H1 (cell line): ENCODE measurements around the gene SND1. TPM values are rescaled to one million over a fixed set of nuclear protein-coding genes. Genes with fewer than 3 reads are reported as not detected.

Experiments
- CTCF ChIA-PET: fragments of 300-600 bp; sonication (Branson Sonifier 250); formaldehyde crosslinking; loops from one replicate; lab custom pipeline; 2021; ENCODE audit not compliant: partially characterized antibody; lab: Charles Lee
- POLR2A ChIA-PET: fragments of 300-600 bp; sonication (Branson Sonifier 250); formaldehyde crosslinking; loops from one replicate; lab custom pipeline; 2021; ENCODE audit warnings: inconsistent platforms; ENCODE audit not compliant: partially characterized antibody; lab: Charles Lee
- DNase-seq, 2 experiments: peaks; one replicate each; pipeline versions ENCODE4 v3.0.0 to v3.0.0-alpha.2; 2010 to 2022; ENCODE audit warnings: low spot score in 2 of 2, low read depth in 1 of 2, mixed read lengths in 1 of 2
- FAIRE-seq: peaks from 2 replicates; lab custom pipeline; 2011; peaks lifted over from hg19 to GRCh38; lab: Jason Lieb, UNC
- H2AFZ ChIP-seq: 2 replicates; pipeline ENCODE4 v1.8.1; 2012; ENCODE audit warnings: low read length, inconsistent platforms
- H2AK5ac ChIP-seq: 2 replicates; pipeline ENCODE4 v1.6.1; 2013; ENCODE audit warnings: low read depth, low read length
- H2BK120ac ChIP-seq: replicated peaks from 2 replicates; pipeline ENCODE3; 2013; ENCODE audit warnings: low read depth, low read length, inconsistent platforms
- H2BK12ac ChIP-seq: 2 replicates; pipeline ENCODE4 v1.6.1; 2013; ENCODE audit warnings: low read depth, low read length
- H2BK15ac ChIP-seq: 2 replicates; pipeline ENCODE4 v1.6.1; 2013; ENCODE audit warnings: low read length
- H2BK20ac ChIP-seq: 2 replicates; pipeline ENCODE4 v1.6.1; 2013; ENCODE audit warnings: low read length
- H2BK5ac ChIP-seq: 2 replicates; pipeline ENCODE4 v1.6.1; 2013; ENCODE audit warnings: low read depth, low read length
- H3K14ac ChIP-seq: 2 replicates; pipeline ENCODE4 v1.6.1; 2013; ENCODE audit warnings: inconsistent platforms; ENCODE audit not compliant: insufficient read length
- H3K18ac ChIP-seq: 2 replicates; pipeline ENCODE4 v1.6.1; 2013; ENCODE audit warnings: low read length; ENCODE audit errors: extremely low read depth
- H3K23ac ChIP-seq: 2 replicates; pipeline ENCODE4 v1.6.1; 2013; ENCODE audit warnings: inconsistent platforms; ENCODE audit not compliant: insufficient read length
- H3K23me2 ChIP-seq: 2 replicates; pipeline ENCODE4 v1.6.1; 2013; ENCODE audit warnings: low read depth, low read length
- H3K27ac ChIP-seq: 2 replicates; pipeline ENCODE4 v1.6.1; 2011; ENCODE audit warnings: low read depth, low read length, inconsistent platforms
- H3K27me3 ChIP-seq, 4 experiments: replicated peaks in 1 of 4; 1 replicate in 1 of 4; 2 replicates in 3 of 4; pipeline versions ENCODE4 v1.6.1 to v1.8.1; 2011 to 2013; ENCODE audit warnings: low read length in 3 of 4, mild to moderate bottlenecking in 3 of 4, inconsistent platforms in 2 of 4, mixed read lengths in 2 of 4, moderate library complexity in 1 of 4; ENCODE audit not compliant: control insufficient read depth in 3 of 4, insufficient read depth in 3 of 4; ENCODE audit errors: extremely low read depth in 1 of 4
- H3K36me3 ChIP-seq, 4 experiments: 2 replicates each; pipeline versions ENCODE4 v1.6.1 to v1.8.1; 2011 to 2013; ENCODE audit warnings: mild to moderate bottlenecking in 4 of 4, low read length in 3 of 4, moderate library complexity in 2 of 4, control low read depth in 1 of 4, inconsistent platforms in 1 of 4; ENCODE audit not compliant: insufficient read depth in 4 of 4, control insufficient read depth in 2 of 4
- H3K4ac ChIP-seq: replicated peaks from 2 replicates; pipeline ENCODE3; 2013; ENCODE audit warnings: low read length, low read depth, mixed read lengths, inconsistent platforms; ENCODE audit not compliant: insufficient read length
- H3K4me1 ChIP-seq, 4 experiments: replicated peaks in 1 of 4; 1 replicate in 1 of 4; 2 replicates in 3 of 4; pipeline versions ENCODE4 v1.6.1 to v1.8.1; 2011 to 2013; ENCODE audit warnings: low read length in 3 of 4, inconsistent platforms in 2 of 4, mixed read lengths in 1 of 4; ENCODE audit not compliant: insufficient read depth in 4 of 4, control insufficient read depth in 3 of 4
- H3K4me2 ChIP-seq, 2 experiments: 2 replicates each; pipeline versions ENCODE4 v1.6.1 to v1.8.1; 2011 to 2013; ENCODE audit warnings: low read depth in 2 of 2, low read length in 2 of 2, control low read depth in 1 of 2, inconsistent platforms in 1 of 2, mild to moderate bottlenecking in 1 of 2; ENCODE audit not compliant: insufficient read depth in 1 of 2
- H3K4me3 ChIP-seq, 4 experiments: fragments of 200-600, 300-600 bp in 1 of 4; sonication (generic), shearing (Covaris generic), sonication (Bioruptor Twin) in 1 of 4; 2 replicates each; pipeline versions ENCODE4 v1.5.1 to v1.8.1; 2011 to 2016; ENCODE audit warnings: low read length in 4 of 4, low read depth in 3 of 4, control low read depth in 2 of 4, inconsistent platforms in 2 of 4, mild to moderate bottlenecking in 2 of 4, mixed read lengths in 1 of 4, moderate library complexity in 1 of 4; ENCODE audit not compliant: insufficient read depth in 2 of 4; ENCODE audit errors: extremely low read depth in 1 of 4
- H3K56ac ChIP-seq: replicated peaks from 2 replicates; pipeline ENCODE3; 2013; ENCODE audit warnings: low read depth, mild to moderate bottlenecking, mixed read lengths, low read length, inconsistent platforms; ENCODE audit not compliant: insufficient read length
- H3K79me1 ChIP-seq: 2 replicates; pipeline ENCODE4 v1.6.1; 2013; ENCODE audit warnings: low read depth, low read length, control low read depth
- H3K79me2 ChIP-seq, 2 experiments: 2 replicates each; pipeline versions ENCODE4 v1.6.1 to v1.8.1; 2012 to 2013; ENCODE audit warnings: low read length in 2 of 2, mild to moderate bottlenecking in 2 of 2, inconsistent platforms in 1 of 2; ENCODE audit not compliant: insufficient read depth in 2 of 2, control insufficient read depth in 1 of 2
- H3K9ac ChIP-seq, 4 experiments: replicated peaks in 1 of 4; 1 replicate in 1 of 4; 2 replicates in 3 of 4; pipeline versions ENCODE4 v1.6.1 to v1.8.1; 2011 to 2013; ENCODE audit warnings: low read depth in 3 of 4, low read length in 3 of 4, control low read depth in 2 of 4, mild to moderate bottlenecking in 2 of 4, moderate library complexity in 2 of 4, inconsistent platforms in 1 of 4; ENCODE audit errors: extremely low read depth in 1 of 4
- H3K9me3 ChIP-seq, 2 experiments: 2 replicates each; pipeline versions ENCODE4 v1.6.1 to v1.8.1; 2012 to 2013; ENCODE audit warnings: mild to moderate bottlenecking in 2 of 2, moderate library complexity in 2 of 2, control low read depth in 1 of 2, inconsistent platforms in 1 of 2, low read depth in 1 of 2, low read length in 1 of 2, mixed read lengths in 1 of 2; ENCODE audit not compliant: insufficient read depth in 2 of 2
- H4K20me1 ChIP-seq, 2 experiments: replicated peaks in 1 of 2; 2 replicates each; pipeline versions ENCODE3 to v1.8.1; 2011 to 2013; ENCODE audit warnings: inconsistent platforms in 2 of 2, low read length in 2 of 2, mild to moderate bottlenecking in 1 of 2; ENCODE audit not compliant: insufficient read depth in 2 of 2, control insufficient read depth in 1 of 2
- H4K5ac ChIP-seq: 2 replicates; pipeline ENCODE4 v1.6.1; 2013; ENCODE audit warnings: low read length, low read depth, mixed read lengths, inconsistent platforms; ENCODE audit not compliant: insufficient read length
- H4K8ac ChIP-seq: 2 replicates; pipeline ENCODE4 v1.8.0; 2013; ENCODE audit warnings: mild to moderate bottlenecking, moderate library complexity, low read length, inconsistent platforms; ENCODE audit not compliant: insufficient read depth; ENCODE audit errors: extremely low read depth
- H4K91ac ChIP-seq: replicated peaks from 2 replicates; pipeline ENCODE3; 2013; ENCODE audit warnings: low read length, mixed read lengths, inconsistent platforms; ENCODE audit not compliant: insufficient read length
- EGR1 ChIP-seq: IDR thresholded peaks from 2 replicates; pipeline ENCODE4 v1.6.1; 2011; ENCODE audit warnings: low read depth, low read length, borderline replicate concordance
- EP300 ChIP-seq, 2 experiments: IDR thresholded peaks; 1 replicate in 1 of 2; 2 replicates in 1 of 2; pipeline ENCODE4 v1.6.1; 2011 to 2012; ENCODE audit warnings: low read depth in 2 of 2, low read length in 2 of 2, mild to moderate bottlenecking in 2 of 2, borderline replicate concordance in 1 of 2, inconsistent platforms in 1 of 2, moderate library complexity in 1 of 2
- HDAC2 ChIP-seq, 2 experiments: fragments of 300-600 bp in 1 of 2; sonication (generic) in 1 of 2; IDR thresholded peaks; 2 replicates each; pipeline ENCODE4 v1.6.1; 2011 to 2012; ENCODE audit warnings: low read depth in 2 of 2, low read length in 2 of 2, mild to moderate bottlenecking in 2 of 2, moderate library complexity in 2 of 2, borderline replicate concordance in 1 of 2, inconsistent platforms in 1 of 2
- KDM4A ChIP-seq: IDR thresholded peaks from one replicate; pipeline ENCODE4 v1.7.1; 2012; ENCODE audit warnings: low read depth, mild to moderate bottlenecking, moderate library complexity, low read length, inconsistent platforms; ENCODE audit not compliant: severe bottlenecking
- KDM5A ChIP-seq: fragments of 200-600 bp; IDR thresholded peaks from 2 replicates; pipeline ENCODE4 v1.7.1; 2012; ENCODE audit warnings: mild to moderate bottlenecking, low read length, inconsistent platforms, mixed read lengths
- MAFK ChIP-seq: IDR thresholded peaks from 2 replicates; pipeline ENCODE4 v1.6.1; 2012; ENCODE audit warnings: low read depth, mild to moderate bottlenecking, improper control_type of control experiment, low read length
- NRF1 ChIP-seq: IDR thresholded peaks from 2 replicates; pipeline ENCODE4 v1.6.1; 2011; ENCODE audit warnings: mild to moderate bottlenecking, low read depth, low read length, improper control_type of control experiment
- RAD21 ChIP-seq, 2 experiments: IDR thresholded peaks in 1 of 2; conservative IDR thresholded peaks in 1 of 2; 2 replicates each; pipeline ENCODE4 v1.6.1; 2011; ENCODE audit warnings: low read depth in 2 of 2, low read length in 2 of 2, improper control_type of control experiment in 1 of 2, inconsistent platforms in 1 of 2, mild to moderate bottlenecking in 1 of 2, moderate library complexity in 1 of 2
- SIN3A ChIP-seq, 2 experiments: IDR thresholded peaks in 1 of 2; conservative IDR thresholded peaks in 1 of 2; 2 replicates each; pipeline ENCODE4 v1.6.1; 2011 to 2012; ENCODE audit warnings: low read length in 2 of 2, improper control_type of control experiment in 1 of 2, low read depth in 1 of 2, mild to moderate bottlenecking in 1 of 2
- SIX5 ChIP-seq: IDR thresholded peaks from 2 replicates; pipeline ENCODE4 v1.6.1; 2011; ENCODE audit warnings: mild to moderate bottlenecking, low read depth, low read length
- SP4 ChIP-seq: IDR thresholded peaks from 2 replicates; pipeline ENCODE4 v1.6.1; 2012; ENCODE audit warnings: low read length, inconsistent platforms
- WGBS, 2 experiments: shearing (Covaris generic) in 1 of 2; methylation state at CpG; one replicate each; pipeline versions ENCODE4 v1.1.6 to v1.1.7; 2013 to 2015; ENCODE audit warnings: low lambda C conversion rate in 2 of 2, mixed read lengths in 2 of 2, inconsistent platforms in 1 of 2, low coverage in 1 of 2, missing lambda C conversion rate in 1 of 2; ENCODE audit not compliant: insufficient replicate concordance in 2 of 2, insufficient coverage in 1 of 2, insufficient read length in 1 of 2; ENCODE audit errors: extremely low coverage in 1 of 2, missing lambda C conversion rate in 1 of 2; 5-methylcytosine and 5-hydroxymethylcytosine counted together
- polyA plus RNA-seq, 7 experiments: library from polyadenylated mRNA; depleted of rRNA in 3 of 7; stranded (reverse) in 5 of 7; unstranded in 2 of 7; fragments of >200 nt in 5 of 7; fragments of 200-250 nt in 2 of 7; gene quantifications; 1 replicate in 5 of 7; 2 replicates in 1 of 7; 4 replicates in 1 of 7; pipeline versions ENCODE4 v1.2.1 to v1.2.3, GENCODE V29; 2011 to 2013; ENCODE audit warnings: missing spikeins in 2 of 7, mixed read lengths in 2 of 7
- total RNA-seq: library from RNA; stranded (reverse); fragmentation: NEBNext Ultra II Directional; extraction: Animal tissue kit (Norgen Biotek cat#: 25700); gene quantifications from 2 replicates; pipeline ENCODE4 v1.2.1, GENCODE V29; 2021
- TF ChIP-seq, protein P1 (sequence below): IDR thresholded peaks from 2 replicates; pipeline ENCODE4 v1.6.1; 2012; ENCODE audit warnings: inconsistent platforms

Gene SND1
- total and polyA plus RNA-seq, 2 of the 8 experiments (the other 6 are each of a cell fraction or from before 2014, with no cell fraction given): 122 to 290 TPM

DNA sequence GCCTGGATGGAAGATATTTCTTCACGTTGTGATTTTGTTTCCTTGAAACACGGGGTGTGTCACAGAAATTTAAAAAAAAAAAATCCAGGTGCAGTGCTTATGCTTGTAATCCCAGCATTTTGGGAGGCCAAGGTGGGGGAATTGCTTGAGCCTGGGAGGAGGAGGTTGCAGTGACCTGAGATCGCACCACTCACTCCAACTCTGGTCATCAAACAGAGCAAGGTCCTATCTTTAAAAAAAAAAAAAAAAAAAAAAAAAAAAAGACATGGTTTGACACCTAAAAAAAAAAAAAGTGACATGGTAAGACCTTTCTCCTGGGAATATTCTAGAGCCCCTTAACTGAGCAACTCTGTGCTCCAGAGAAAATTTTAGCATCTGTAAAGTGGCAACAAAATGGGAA is 388.2 kb downstream of the SND1 start:
- Histone ChIP-seq H3K79me2 (no peaks in the 10 kb centered on the region), H3K4me2 (no peak overlapping the region), H4K20me1 (peaks cover 5 to 9% of the 10 kb centered on the region in 2 experiments), H4K8ac (no peak overlapping the region), H2BK20ac (no peak overlapping the region), H2BK12ac (no peak overlapping the region), H3K14ac (no peak overlapping the region), H2AK5ac (no peak overlapping the region), H3K9ac (no peak overlapping the region), H3K9me3 (no peaks in the 10 kb centered on the region), H2BK5ac (no peak overlapping the region), H3K27ac (no peak overlapping the region), H3K18ac (no peak overlapping the region), H4K91ac (no peak overlapping the region), H2BK15ac (no peak overlapping the region), H3K4ac (no peak overlapping the region), H3K4me3 (no peak overlapping the region), H2BK120ac (no peak overlapping the region), H3K56ac (no peak overlapping the region), H2AFZ (no peak overlapping the region), H3K36me3 (no peaks in the 10 kb centered on the region), H3K23me2 (no peaks in the 10 kb centered on the region), H3K27me3 (no peaks in the 10 kb centered on the region), H4K5ac (no peak overlapping the region), H3K79me1 (no peaks in the 10 kb centered on the region)
- no peak for DNase-seq
- POLR2A ChIA-PET: no interaction called here
- CTCF ChIA-PET: interaction anchor here (1.2 to 15.3 kb wide), 9 partner anchors 9 to 331 kb away, joined by 3 to 165 read pairs (median 5); partner anchors contain the start of gene LRRC4
- 82% methylated on average over 3 of the region's 3 CpGs; no CpG with 5 or more reads in 1 of the 2 experiments for WGBS, 2 experiments
- no peak for FAIRE-seq
- TF ChIP-seq, protein P1, sequence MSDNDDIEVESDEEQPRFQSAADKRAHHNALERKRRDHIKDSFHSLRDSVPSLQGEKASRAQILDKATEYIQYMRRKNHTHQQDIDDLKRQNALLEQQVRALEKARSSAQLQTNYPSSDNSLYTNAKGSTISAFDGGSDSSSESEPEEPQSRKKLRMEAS: no peak
- TF ChIP-seq SIN3A (conservative IDR thresholded peaks at IDR 0.05 in 1 of 2, IDR thresholded peaks at IDR 0.05 in 1 of 2; ENCODE audit: low read depth in 1 of 2, low read length in 2 of 2) (no peak), SIX5 (no peak), NRF1 (no peak), EP300 (IDR thresholded peaks at IDR 0.05; ENCODE audit: borderline replicate concordance in 1 of 2, low read depth in 2 of 2, low read length in 2 of 2) (no peak), RAD21 (IDR thresholded peaks at IDR 0.05 in 1 of 2, conservative IDR thresholded peaks at IDR 0.05 in 1 of 2; ENCODE audit: low read depth in 2 of 2, low read length in 2 of 2) (no peak), EGR1 (no peak), KDM5A (no peak), HDAC2 (IDR thresholded peaks at IDR 0.05; ENCODE audit: borderline replicate concordance in 1 of 2, low read depth in 2 of 2, low read length in 2 of 2) (no peak), MAFK (no peak), SP4 (no peak), KDM4A (no peak)
- TF ChIP-seq, all 59 proteins: peak for 0
- H3K4me1 ChIP-seq: no peaks in the 10 kb centered on the region
- no peak overlapping the region for H3K23ac ChIP-seq
